C4-2B (cell line): ENCODE measurements around the gene ARHGEF9.

Source experiments
- ZFX ChIP-seq: fragments of 450-650 bp; IDR thresholded peaks from 2 replicates; pipeline ENCODE4 v1.6.1; 2017
- TF ChIP-seq, protein P1 (sequence below): fragments of 450-650 bp; conservative IDR thresholded peaks from 2 replicates; pipeline ENCODE4 v1.5.1; 2017; ENCODE audit warnings: mild to moderate bottlenecking

DNA sequence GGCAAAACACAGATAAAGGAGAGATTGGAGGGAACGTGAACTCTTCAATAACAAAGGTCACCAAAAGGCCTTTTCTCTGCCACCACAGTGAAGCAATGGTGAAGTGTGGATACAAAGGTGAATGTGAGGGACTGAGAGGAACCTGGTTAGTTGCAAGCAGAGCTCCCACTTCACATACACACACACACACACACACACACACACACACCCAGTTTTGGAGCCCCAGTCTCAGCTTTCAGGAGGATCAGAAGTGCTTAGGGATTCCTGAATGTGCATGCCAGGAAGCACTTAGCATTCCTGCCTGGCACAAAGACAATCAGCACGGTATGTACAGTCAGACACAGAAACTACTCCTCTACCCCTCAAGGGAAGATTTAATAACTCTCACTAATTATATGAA is 71.5 kb downstream of the ARHGEF9 start:
- TF ChIP-seq, protein P1, sequence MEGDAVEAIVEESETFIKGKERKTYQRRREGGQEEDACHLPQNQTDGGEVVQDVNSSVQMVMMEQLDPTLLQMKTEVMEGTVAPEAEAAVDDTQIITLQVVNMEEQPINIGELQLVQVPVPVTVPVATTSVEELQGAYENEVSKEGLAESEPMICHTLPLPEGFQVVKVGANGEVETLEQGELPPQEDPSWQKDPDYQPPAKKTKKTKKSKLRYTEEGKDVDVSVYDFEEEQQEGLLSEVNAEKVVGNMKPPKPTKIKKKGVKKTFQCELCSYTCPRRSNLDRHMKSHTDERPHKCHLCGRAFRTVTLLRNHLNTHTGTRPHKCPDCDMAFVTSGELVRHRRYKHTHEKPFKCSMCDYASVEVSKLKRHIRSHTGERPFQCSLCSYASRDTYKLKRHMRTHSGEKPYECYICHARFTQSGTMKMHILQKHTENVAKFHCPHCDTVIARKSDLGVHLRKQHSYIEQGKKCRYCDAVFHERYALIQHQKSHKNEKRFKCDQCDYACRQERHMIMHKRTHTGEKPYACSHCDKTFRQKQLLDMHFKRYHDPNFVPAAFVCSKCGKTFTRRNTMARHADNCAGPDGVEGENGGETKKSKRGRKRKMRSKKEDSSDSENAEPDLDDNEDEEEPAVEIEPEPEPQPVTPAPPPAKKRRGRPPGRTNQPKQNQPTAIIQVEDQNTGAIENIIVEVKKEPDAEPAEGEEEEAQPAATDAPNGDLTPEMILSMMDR = no peak
- TF ChIP-seq ZFX = no peak
